Glomerular endothelial cell (primary cell): ENCODE results near the gene ARRDC2. TPM values are rescaled to one million over a fixed set of nuclear protein-coding genes. Genes with fewer than 3 reads are reported as not detected.
"Not testable (repeated sequence)": the region's sequence is repeated elsewhere in the genome, so short reads cannot be mapped to it uniquely, and the experiment has no call there.

Experiments used
- DNase-seq: peaks from one replicate; pipeline ENCODE4 v3.0.0-alpha.2; 2011; ENCODE audit warnings: low read depth, low spot score; ENCODE audit errors: extremely low read depth
- total RNA-seq: library from RNA; depleted of rRNA; stranded (reverse); fragments of >200 nt; gene quantifications from 2 replicates; pipeline ENCODE4 v1.2.3, GENCODE V29; 2015

The ARRDC2 gene
- total RNA-seq, 1 donor from 2014 or later: 38.1 TPM

DNA sequence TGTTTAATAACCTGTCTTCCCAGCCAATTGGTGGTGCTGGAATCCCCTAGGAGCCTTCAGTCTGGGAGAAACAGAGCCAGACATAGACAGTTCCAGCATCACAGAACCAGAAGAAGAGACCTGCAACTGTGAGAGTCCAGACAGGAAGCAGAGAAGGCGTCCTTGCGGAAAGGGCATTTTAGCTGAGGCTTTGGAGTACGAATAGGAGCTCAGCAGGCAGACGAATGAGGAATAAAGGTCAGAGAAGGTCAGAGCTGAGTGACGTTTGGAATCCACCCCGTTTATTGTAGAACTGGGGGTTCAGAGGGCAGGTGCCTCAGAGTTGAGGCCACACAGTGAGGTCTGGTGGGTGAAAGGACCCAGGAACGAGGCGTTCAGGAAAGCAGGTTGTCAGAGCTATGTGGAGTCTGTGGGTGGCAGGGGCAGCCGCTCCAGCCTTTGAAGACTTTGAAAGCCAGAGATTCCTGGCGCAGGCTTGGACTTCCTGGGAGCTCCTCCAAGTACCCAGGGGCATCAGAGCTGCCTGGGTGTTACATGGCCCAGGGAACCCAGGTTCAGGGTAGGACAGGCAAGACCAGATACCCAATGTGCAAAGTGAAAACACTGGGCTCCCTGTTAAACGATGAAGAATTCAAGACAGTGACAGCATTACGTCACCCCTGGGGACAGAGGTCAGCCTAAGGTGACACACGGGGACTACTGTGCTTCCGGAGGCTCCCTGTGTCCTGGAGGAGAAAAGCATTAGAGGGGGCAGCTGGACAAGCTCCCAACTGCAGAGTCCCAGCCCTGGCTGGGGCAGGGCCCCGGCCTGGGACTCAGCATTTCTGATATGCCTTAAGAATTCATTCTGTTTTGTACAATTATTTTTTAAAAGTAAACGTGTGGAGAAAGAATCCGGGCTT lies 5.5 kb downstream of the ARRDC2 start:
- DNase-seq: no peak

DNA sequence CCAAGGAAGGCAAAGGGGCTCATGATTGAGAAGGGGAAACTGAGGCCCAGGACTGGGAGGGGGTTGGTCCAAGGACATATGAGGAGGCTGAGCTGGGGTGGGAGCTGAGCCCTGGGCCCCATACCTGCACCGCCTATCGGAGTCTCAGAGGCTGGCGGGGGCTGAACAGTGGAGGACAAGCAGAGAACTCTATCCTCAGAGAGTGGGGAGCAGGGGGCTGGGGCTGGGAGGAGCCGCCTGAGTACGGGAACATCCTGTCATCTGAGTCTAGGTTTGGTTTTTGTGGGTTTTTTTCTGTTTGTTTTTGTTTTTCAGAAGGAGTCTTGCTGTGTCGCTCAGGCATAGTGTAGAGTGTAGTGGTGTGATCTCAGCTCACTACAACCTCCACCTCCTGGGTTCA lies 6.2 kb downstream of the ARRDC2 start:
- no peak for DNase-seq

DNA sequence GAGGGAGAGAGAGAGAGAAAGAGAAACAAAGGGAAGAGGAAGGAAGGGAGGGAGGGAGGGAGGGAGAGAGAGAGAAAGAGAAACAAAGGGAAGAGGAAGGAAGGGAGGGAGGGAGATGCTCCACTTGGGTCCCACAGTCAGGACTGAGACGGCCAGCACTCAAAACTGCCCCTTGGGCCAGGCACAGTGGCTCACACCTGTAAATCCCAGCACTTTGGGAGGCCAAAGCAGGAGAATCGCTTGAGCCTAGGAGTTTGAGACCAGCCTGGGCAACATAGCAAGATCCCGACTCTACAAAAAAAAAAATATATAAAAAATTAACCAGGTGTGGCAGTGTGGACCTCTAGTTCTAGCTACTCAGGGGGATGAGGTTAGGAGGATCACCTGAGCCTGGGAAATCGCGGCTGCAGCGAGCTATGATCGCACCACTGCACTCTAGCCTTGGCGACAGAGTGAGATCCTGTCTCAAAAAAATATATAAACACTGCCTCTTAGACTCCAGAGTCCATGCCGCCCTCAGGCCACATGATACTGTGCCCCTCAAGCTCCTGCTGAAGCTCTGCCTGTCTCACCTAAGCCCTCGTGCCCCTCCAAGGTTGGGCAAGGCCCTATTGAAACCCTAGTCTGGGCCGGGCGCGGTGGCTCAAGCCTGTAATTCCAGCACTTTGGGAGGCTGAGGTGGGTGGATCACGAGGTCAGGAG lies 8.4 kb downstream of the ARRDC2 start:
- no peak for DNase-seq

DNA sequence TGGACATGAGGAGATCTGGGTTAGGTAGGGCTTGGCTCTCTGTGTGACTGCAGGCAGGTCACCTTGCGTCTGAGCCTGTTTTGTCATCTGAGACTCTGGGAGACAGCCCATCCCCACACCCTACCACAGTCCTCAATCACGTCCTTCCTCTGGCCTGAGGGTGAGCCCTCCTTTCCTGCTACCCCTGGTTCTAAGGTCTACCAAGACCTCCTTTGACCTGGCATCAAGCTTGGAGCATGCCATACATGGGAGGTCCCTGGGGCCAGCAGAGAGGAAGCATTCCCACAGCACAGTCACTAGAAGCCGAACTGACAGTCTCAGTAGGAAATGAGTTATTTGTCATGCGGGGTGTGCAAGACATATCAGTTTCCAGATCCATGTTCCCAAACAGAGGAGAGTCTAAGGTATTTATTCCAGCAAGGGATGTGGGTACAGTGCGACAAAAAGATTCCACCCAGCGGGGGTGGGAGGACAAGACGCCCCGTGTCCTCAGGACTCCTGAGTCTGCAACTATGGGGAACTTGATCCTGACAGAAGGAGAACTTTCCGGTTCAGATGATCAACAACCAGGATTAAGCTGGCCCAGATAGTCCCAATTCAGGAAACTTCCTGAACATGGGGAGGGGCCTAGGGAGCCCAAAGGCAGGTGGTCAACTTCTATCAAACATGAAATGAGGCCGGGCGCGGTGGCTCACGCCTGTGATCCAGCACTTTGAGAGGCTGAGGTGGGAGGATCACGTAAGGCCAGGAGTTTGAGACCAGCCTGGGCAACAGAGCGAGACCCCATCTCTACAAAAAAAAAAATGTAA lies 9.5 kb downstream of the ARRDC2 start:
- no peak for DNase-seq

DNA sequence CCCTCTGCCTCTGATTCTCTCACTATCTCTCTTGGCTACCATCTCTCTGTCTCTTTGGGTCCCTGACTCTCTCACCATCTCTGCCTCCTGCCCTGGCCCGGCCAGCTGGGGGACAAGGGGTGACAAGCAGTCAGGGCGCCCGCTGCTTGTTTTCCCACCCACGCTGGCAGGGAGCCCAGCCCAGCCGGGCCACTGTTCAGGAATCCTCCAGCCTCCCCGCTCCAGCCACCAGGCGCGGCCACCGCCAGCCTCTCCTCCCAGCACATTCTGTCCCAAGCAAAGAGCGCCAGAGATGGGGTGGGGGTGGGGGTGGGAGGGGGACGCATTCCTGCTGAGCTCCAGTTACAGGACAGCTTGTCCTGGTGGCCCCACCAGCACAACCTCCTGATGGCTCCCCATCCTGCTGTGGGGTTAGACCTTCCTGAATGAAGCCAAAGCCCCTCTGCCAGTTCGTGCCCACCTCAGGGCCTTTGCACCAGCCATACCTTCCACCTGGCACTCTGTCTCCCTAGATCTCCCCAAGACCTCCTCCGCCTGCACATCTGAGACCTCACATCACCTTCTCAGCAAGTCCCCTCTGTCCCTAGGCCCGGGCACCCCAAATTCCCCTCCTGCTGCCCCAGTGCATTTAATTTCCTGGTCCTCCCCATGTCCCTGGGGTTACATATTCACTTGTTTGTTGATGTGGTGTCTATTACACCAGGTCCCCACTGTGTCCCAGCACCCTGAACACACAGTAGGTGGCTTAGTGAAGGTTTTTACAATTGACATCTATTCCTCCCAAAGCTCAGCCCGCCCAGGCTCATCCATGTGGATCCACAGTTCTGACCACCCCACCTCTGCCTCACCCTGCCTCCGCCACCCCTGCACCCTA lies 12.5 kb downstream of the ARRDC2 start:
- DNase-seq: no peak

DNA sequence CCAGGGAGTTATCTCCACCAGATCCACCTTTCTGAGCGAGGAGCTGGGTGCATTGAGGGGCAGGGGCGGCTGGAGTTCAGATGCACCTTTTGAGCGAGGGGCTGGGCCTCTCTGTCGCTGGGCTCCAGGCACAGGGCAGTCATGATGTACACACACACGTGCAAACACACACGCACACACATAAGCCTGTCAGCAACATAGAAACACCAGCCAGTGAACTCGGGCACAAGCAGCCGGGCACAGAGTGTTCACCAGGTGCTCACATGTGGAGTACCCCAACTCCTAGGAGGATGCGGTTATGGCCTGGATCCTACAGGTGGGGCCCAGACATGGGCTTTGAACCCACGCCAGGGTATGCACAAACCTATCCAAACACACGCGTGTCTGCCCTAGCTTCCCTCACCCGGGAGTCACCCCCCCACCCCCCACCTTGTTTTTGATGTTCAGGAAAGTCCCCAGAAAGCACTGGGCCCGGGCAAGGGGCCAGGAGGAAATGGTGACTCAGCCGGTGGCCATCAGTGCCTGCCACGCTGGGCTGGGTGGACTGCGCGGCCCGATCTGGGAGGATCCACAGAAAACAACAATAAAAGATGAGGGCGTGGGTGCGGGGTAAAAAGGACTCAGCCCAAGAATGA lies 13.3 kb downstream of the ARRDC2 start:
- DNase-seq: no peak

DNA sequence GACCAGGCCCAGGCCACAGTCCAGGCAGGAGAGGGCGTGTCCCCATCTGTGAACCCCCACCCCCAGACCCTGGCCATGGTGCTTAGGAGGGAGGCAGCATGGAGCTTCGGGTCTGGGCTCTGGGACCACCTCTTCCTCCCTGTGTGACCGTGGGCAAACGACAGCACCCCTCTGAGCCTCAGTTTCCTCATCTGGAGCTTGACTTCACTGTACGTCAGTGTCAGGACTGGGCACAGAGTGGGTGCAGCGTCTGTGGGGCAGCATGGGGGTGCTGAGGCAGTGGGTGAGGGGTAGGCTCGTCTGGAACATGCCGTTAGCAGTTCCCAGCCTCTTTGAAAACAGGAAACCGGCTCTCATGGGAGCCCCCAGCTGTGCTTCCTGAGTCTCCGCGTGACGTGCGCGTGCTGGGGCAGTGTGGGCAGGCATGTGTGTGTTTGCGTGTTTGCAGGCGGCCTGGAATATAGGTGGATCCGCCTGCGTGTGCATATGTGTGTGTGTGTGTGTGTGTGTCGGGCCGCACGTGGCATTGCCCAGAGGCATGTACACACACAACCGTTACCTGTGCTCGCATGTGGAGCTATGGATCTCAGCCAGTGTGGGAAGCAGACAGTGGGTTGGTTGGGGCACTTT lies 15.8 kb downstream of the ARRDC2 start:
- no peak for DNase-seq

DNA sequence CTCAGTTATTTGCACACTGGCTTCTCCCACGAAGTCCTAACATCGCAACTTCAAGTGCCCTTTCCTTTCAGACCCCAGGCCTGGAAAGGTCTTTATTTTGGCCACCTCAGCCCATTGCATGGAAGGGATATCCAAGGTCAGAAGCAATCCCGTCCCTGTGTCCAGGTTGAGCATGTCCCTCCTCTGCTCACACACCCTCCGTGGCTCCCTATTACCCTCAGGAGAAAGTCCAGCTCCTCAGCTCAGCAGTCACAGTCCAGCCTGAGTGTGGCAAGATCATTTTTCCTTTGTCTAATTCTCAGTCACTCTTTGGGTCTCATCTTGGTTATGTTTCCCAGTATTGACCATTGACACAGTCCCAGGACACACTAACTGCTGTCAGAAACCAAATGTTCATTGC lies 19.2 kb downstream of the ARRDC2 start:
- DNase-seq: no peak

DNA sequence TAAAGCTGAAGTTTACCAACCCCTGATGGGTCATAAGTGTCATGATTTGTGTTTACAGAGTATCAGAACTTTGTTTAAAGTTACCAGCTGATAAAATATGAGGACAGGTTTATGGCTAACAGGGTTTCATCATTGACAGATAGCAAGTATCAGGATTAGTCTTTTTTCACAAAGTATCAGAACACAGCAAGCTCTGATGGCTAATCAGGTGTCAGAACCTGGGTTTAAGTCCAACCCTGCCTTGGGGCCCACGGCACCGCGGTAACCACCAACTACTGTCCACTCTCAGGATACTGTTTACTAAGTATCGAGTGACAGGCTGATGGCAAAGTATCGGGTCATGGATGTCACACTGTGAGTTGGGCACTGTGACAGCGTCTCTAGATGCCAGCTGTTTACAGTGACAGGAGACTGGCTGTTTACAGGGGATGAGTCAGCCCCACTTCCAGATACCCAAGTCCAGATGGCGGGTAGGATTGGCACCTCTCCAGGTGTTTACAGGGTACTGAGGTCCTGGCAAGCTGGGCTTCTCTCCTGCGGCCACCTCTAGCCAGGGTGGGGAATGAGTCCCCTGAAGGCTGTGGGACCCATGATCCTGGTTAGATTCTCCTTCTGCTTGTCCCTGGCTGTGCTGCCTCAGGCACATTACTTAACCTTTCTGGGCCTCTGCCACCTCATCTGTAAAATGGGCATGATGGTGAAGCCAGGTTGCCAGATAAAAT lies 21.8 kb downstream of the ARRDC2 start:
- no peak for DNase-seq

DNA sequence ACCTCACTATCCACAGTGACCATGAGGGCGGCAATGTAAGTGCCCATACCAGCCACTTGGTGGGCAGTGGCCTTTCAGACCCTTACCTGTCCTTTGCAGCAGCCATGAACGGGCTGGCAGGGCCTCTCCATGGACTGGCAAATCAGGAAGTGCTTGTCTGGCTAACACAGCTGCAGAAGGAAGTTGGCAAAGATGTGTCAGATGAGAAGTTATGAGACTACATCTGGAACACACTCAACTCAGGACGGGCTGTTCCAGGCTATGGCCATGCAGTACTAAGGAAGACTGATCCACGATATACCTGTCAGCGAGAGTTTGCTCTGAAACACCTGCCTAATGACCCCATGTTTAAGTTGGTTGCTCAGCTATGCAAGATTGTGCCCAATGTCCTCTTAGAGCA lies 23.4 kb downstream of the ARRDC2 start:
- DNase-seq: not testable (repeated sequence)

DNA sequence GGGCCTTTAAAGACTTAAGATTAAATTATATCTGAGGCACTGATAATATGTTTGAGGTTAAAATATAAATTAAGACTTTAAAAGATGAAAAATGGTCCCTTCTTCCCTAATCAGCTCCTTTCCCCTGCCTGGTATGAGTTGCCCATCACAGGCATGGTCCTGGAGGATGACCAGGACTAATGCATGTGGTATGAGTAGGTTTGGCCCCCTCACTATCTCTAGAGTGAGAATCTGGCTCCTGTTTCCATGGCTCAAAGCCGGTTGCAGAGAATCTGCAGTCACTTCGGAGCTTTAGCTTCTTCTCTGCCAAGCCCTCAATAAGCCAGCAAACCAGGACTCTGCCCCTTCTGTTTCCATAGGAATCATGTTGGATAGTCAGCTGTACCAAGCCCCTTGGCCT lies 24.1 kb downstream of the ARRDC2 start:
- not testable (repeated sequence) for DNase-seq

DNA sequence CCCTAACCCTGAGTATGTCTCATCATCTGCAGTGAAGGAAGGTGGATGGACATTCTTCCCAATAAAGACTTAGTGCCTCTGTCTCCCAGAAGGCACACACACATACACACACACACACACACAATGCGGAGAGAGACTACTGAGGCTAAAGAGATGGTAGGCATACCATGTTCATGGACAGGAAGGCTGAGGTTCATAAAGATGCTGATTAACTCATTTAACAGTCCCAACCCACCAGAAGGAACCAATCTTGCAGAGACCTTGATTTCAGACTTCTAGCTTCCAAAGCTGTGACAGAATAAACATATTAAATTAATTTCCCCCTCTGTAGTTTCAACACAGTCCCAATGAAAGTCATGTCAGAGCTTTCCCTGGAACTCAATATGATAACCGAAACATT lies 33.1 kb downstream of the ARRDC2 start:
- DNase-seq: no peak

DNA sequence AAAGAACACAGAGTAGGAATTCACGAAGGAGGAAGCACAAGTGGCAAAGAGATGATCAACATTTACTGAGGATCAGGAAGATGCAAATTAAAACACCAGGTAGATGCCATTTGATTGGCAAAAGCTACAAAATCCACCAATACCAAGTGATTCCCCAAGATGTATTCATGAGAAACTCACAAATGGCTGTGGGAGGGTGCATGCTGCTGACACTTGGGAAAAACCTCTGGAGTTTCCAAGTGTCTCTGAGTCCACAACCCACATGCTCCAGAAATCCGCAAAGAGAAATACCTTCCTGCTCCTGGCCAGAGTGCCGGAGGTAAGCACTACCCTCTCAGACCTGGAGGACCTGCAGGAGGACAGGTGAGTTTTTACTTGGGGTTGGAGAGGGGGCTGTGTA lies 35.7 kb downstream of the ARRDC2 start:
- no peak for DNase-seq

DNA sequence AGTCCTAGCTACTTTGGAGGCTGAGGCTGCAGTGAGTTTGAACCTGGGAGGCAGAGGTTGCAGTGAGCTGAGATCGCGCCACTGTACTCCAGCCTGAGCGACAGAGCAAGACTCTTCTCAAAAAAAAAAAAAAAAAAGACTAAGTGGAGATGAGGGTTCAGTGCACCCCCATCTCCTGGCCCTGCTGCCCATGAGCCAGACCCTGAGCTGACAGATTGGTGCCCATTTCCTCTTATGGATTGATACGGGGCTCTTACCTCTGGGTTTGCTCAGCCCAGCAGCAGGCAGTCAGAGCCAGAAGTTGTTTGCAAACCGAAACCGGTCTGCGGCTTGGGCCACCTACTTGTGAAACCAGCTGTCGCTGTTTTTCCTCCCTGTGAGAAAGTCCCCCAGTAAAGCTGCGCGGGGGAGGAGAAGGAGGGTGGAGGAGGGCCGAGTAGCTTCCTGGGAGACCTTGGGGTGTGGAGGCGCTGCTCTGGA lies 36.9 kb downstream of the ARRDC2 start:
- no peak for DNase-seq

DNA sequence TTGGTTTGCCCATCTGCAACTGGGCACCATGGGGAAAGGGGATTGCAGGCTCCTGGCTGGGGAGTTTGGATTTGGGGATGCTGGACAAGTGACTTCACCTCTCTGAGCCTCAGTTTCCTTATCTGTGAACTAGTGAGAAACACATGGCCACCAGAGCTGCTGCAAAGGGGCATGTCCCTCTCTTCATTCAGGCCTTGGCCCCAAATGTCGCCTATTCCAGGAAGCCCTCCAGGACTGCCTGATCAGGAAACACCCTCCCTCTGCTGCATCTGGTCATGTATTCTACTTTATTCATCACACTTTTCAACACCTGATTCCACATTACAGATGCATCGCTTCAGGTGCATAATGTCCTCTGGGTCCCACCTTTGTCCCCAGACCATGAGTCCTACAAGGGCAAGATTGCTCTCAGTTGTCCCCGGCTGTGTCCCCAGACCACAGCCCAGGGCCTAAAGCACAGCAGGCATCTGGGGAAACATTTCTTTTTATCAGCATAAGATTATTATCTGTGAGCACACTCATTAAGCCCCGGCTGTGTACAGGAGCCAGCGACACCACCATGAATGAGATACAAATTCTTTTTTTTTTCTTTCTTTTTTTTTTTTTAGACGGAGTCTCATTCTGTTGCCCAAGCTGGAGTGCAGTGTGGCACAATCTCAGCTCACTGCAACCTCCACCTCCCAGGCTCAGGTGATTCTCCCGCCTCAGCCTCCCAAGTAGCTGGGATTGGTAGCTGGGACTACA lies 37.5 kb downstream of the ARRDC2 start:
- no peak for DNase-seq

DNA sequence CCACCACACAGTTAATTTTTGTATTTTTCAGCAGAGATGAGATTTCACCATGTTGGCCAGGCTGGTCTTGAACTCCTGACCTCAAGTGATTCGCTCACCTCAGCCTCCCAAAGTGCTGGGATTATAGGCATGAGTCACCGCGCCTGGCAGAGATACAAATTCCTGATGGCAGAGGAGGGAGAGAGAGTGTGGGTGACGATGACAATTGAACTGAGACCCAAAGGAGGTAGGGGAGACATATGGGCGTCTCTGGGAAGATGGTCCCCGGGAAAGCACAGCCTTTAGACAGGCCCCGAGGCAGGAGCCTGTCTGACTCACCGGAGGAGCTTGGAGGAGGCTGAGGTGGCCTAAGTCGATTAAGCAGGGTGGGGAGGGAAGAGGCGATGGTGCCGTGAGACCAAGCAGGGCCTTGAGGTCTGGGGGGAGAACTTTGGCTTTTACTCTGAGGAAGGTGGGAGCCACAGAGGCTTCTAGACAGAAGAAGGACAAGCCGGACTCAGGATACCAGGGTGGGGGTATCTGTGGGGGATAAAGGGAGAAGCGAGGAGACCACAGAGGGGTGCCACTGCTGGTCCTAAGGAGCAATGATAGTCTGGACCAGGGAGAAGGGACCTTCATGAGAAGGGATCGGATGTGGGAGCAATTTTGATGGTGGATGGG lies 38.2 kb downstream of the ARRDC2 start:
- DNase-seq: no peak

DNA sequence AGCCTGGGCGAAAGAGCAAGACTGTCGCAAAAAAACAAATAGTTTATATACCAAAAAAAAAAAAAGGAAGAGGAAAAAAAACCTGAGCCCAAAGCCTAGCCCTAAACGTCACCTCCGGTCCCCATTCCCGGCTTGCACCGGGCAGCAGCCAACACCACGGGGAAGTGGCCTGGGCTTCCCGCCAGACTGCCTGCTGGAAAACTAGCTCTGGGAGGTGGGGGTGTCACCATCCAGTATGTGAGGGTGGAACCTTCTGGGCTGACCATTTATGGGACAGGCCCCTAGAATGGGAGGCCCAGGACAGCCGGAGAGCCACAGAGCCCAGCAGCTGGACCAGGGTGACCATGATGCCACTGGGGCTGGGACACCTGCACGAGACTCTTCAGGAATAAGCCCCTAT lies 41.4 kb downstream of the ARRDC2 start:
- DNase-seq: no peak
